GM19468 (cell line): ENCODE data around the gene TMEM200A.

Experiments used
- ATAC-seq: cut with Tn5 transposase; IDR thresholded peaks from one replicate; pipeline ENCODE4 v1.9.1; 2021; ENCODE audit warnings: mild to moderate bottlenecking, moderate library complexity, moderate number of reproducible peaks; ENCODE audit not compliant: unreplicated experiment; ENCODE audit errors: extremely low read depth

TMEM200A gene

DNA sequence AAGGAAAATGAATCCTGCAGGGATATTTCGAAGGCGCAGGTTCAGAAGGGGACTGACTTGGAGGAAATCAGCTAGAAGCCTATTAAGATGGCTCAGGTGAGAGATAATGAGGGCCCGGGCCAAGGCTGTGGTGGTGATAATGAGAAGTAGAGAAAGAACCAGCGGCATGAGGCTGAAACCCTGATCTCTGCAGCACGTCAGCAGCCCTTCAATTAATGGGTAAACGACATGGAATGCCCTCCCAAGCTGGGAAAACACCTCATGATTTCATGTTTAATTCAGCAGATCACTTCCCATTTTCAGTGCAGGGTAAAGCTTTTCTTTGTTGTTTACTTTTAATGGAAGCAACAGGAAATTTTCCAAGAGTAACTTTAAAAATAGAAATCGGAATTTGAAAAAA is 104.9 kb downstream of the TMEM200A start:
- ATAC-seq, result no peak

DNA sequence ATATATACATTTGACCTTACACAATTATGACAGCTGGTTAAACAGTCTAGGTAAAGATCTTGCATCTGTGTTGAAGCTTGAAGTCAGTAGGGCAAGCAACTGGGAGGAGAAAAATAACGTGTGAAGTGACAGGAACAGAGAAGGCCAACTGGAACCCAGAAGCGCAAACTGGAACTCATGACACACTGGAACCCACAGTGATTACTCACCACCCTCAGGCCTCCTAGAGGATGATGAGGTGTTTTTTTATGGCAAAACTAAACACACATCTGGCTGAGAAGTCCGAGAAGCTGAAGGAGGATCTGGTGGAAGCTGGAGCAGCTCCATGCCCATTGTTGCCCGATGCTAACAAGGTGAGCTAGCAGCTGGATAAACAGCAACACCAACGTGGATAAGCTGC is 108.1 kb downstream of the TMEM200A start:
- no peak for ATAC-seq

DNA sequence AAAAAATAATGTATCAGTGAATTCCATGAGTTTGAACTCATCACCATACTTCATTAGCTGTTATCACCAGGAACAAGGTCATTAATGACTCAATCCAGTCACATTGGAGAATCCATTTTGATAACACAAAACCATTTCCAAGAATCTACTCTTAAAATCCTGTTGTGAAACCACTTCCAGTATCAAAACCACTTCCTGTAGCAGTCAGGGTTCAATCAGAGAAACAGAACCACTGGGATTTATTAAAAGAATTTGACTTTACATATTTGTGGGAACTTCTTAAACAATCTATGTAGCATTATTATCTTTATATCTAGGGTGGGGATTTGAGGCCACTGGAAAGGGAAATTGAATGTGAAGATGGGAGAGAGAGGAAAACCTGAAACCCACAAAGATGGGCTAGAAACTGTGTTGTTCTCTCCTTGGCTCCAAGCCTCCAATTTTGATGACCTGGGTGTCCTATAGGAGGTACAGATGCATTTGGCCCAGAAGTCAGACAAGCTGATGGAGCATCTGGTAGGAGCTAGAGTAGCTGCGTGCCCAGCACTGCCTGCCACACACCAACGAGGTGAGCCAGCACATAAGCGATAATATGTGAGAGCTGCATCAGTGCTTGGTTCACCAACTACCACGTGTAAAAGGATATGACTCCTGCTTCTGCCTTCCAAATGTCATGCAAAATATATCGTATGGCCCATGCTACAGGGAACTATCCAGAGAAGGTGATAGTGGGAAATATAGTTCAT is 117.0 kb downstream of the TMEM200A start:
- no peak for ATAC-seq

DNA sequence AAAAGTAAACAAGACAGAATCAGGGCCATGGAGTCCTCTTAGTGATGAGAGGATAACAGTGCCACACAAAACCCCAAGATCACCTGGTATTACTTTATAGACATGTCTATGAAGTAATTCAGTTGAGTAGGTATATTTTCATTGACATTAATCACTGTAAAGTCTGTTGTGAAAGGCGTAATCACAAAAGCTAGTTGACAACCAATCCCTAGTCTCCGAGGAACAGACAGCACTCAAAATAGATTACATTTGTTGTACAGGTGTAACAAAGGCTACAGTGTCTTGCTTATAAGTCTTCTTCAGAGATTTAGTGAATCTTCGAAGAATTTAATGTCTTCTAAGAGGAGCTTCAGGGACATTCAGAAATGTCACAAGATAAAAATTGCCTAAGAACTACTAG is 120.1 kb downstream of the TMEM200A start:
- no peak for ATAC-seq

DNA sequence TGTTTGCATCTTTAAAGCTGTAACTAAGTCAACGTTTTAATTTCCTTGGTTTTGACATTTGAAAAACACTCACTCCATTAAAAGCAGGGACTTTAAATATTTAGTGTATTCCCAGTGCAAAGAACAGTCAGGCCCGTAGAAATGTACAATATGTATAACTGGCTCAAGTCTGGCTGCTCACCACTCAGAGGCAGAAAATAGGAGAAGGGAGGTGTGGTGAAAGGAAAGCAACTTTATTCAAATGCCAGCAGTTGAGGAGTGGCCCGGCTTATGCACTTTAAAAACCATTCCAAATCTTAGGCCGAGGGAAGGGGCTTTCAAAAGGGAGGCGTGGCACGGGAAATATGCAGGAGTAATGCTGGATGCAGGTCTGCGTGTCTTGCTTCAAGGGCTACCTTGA is 120.6 kb downstream of the TMEM200A start:
- no peak for ATAC-seq

DNA sequence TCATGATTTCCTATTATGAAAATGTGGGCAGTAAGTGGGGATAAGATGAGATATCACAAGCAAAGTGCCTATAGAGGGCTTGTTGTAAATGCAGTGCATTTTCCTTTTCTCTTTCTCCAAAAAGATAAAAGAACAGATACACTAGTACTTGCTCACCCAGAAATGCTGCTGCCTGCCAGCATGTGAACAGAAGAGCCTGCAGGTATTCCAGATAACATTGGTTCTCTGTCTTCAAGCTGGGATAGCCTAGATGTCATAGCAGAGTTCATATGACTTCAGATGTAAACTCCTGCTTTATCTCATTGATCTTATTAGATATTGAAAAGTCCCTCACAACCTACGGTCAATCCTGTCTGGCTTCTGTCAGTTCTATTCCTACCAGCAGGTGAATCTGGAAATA is 123.7 kb downstream of the TMEM200A start:
- ATAC-seq, result no peak
